Measurements from ENCODE around the gene ROPN1L.
"Not testable (repeated sequence)": the region's sequence is repeated elsewhere in the genome, so short reads cannot be mapped to it uniquely, and the experiment has no call there.

Gene ROPN1L

GRCh38 chr5:10486511-10487344 is 45.0 kb downstream of the ROPN1L start:
- no peak overlapping the region for H3K4me3 ChIP-seq (ENCODE audit: low read length in 2 of 2)
- no peak overlapping the region for H3K9ac ChIP-seq (ENCODE audit: low read depth in 1 of 2, low read length in 2 of 2)
- H3K27me3 ChIP-seq (ENCODE audit: control insufficient read depth in 2 of 2, insufficient read depth in 2 of 2, low read length in 2 of 2) = no peaks in the 10 kb centered on the region
- no peaks in the 10 kb centered on the region for H3K36me3 ChIP-seq (ENCODE audit: control insufficient read depth in 2 of 2, insufficient read depth in 2 of 2, low read length in 2 of 2)
- H3K9me3 ChIP-seq (ENCODE audit: control insufficient read depth in 2 of 2, low read length in 2 of 2) = no peaks in the 10 kb centered on the region
- no peak overlapping the region for H3K27ac ChIP-seq (ENCODE audit: low read depth in 2 of 2, low read length in 2 of 2)
- peaks cover under 1 to 7% of the 10 kb centered on the region in 2 donors for H3K4me1 ChIP-seq (ENCODE audit: control insufficient read depth in 2 of 2, insufficient read depth in 2 of 2, low read length in 2 of 2)

GRCh38 chr5:10488144-10488543 is 46.5 kb downstream of the ROPN1L start:
- Histone ChIP-seq H3K36me3 (ENCODE audit: control insufficient read depth in 2 of 2, insufficient read depth in 2 of 2, low read length in 2 of 2) (no peaks in the 10 kb centered on the region), H3K27me3 (ENCODE audit: control insufficient read depth in 2 of 2, insufficient read depth in 2 of 2, low read length in 2 of 2) (no peaks in the 10 kb centered on the region), H3K4me3 (ENCODE audit: low read length in 2 of 2) (no peak overlapping the region), H3K4me1 (ENCODE audit: control insufficient read depth in 2 of 2, insufficient read depth in 2 of 2, low read length in 2 of 2) (peaks cover 0 to 6% of the 10 kb centered on the region in 2 donors), H3K27ac (ENCODE audit: low read depth in 2 of 2, low read length in 2 of 2) (no peak overlapping the region), H3K9me3 (ENCODE audit: control insufficient read depth in 2 of 2, low read length in 2 of 2) (no peaks in the 10 kb centered on the region), H3K9ac (ENCODE audit: low read depth in 1 of 2, low read length in 2 of 2) (no peak overlapping the region)

GRCh38 chr5:10489810-10490426 is 48.2 kb downstream of the ROPN1L start:
- no peak overlapping the region for H3K27ac ChIP-seq (ENCODE audit: low read depth in 2 of 2, low read length in 2 of 2)

GRCh38 chr5:10490927-10491672 is 49.4 kb downstream of the ROPN1L start:
- peaks cover 0 to 4% of the 10 kb centered on the region in 2 donors for H3K9me3 ChIP-seq (ENCODE audit: control insufficient read depth in 2 of 2, low read length in 2 of 2)
- no peak overlapping the region for H3K4me3 ChIP-seq (ENCODE audit: low read length in 2 of 2)
- H3K9ac ChIP-seq (ENCODE audit: low read depth in 1 of 2, low read length in 2 of 2) = no peak overlapping the region
- H3K27me3 ChIP-seq (ENCODE audit: control insufficient read depth in 2 of 2, insufficient read depth in 2 of 2, low read length in 2 of 2) = no peaks in the 10 kb centered on the region
- no peaks in the 10 kb centered on the region for H3K36me3 ChIP-seq (ENCODE audit: control insufficient read depth in 2 of 2, insufficient read depth in 2 of 2, low read length in 2 of 2)
- H3K4me1 ChIP-seq (ENCODE audit: control insufficient read depth in 2 of 2, insufficient read depth in 2 of 2, low read length in 2 of 2) = no peaks in the 10 kb centered on the region
- H3K27ac ChIP-seq (ENCODE audit: low read depth in 2 of 2, low read length in 2 of 2) = no peak overlapping the region

More at GRCh38 chr5:10489810-10490426, 48.2 kb downstream of the ROPN1L start:
- Histone ChIP-seq H3K36me3 (ENCODE audit: control insufficient read depth in 2 of 2, insufficient read depth in 2 of 2, low read length in 2 of 2) (no peaks in the 10 kb centered on the region), H3K9me3 (ENCODE audit: control insufficient read depth in 2 of 2, low read length in 2 of 2) (peaks cover 0 to 3% of the 10 kb centered on the region in 2 donors), H3K9ac (ENCODE audit: low read depth in 1 of 2, low read length in 2 of 2) (peak overlapping the region in 1 of 2 donors; percentile 2), H3K4me3 (ENCODE audit: low read length in 2 of 2) (no peak overlapping the region), H3K27me3 (ENCODE audit: control insufficient read depth in 2 of 2, insufficient read depth in 2 of 2, low read length in 2 of 2) (no peaks in the 10 kb centered on the region), H3K4me1 (ENCODE audit: control insufficient read depth in 2 of 2, insufficient read depth in 2 of 2, low read length in 2 of 2) (peaks cover 0 to 6% of the 10 kb centered on the region in 2 donors)

- Histone ChIP-seq H3K27me3 (ENCODE audit: control insufficient read depth in 2 of 2, insufficient read depth in 2 of 2, low read length in 2 of 2) (no peaks in the 10 kb centered on the region), H3K36me3 (ENCODE audit: control insufficient read depth in 2 of 2, insufficient read depth in 2 of 2, low read length in 2 of 2) (no peaks in the 10 kb centered on the region), H3K9ac (ENCODE audit: low read depth in 1 of 2, low read length in 2 of 2) (no peak overlapping the region), H3K4me1 (ENCODE audit: control insufficient read depth in 2 of 2, insufficient read depth in 2 of 2, low read length in 2 of 2) (no peaks in the 10 kb centered on the region), H3K9me3 (ENCODE audit: control insufficient read depth in 2 of 2, low read length in 2 of 2) (peaks cover 0 to 4% of the 10 kb centered on the region in 2 donors), H3K27ac (ENCODE audit: low read depth in 2 of 2, low read length in 2 of 2) (no peak overlapping the region), H3K4me3 (ENCODE audit: low read length in 2 of 2) (no peak overlapping the region)
Measured at GRCh38 chr5:10491673-10492026, 50.0 kb downstream of the ROPN1L start.

- Histone ChIP-seq H3K9ac (ENCODE audit: low read depth in 1 of 2, low read length in 2 of 2) (no peak overlapping the region), H3K9me3 (ENCODE audit: control insufficient read depth in 2 of 2, low read length in 2 of 2) (peaks cover 0 to 4% of the 10 kb centered on the region in 2 donors), H3K36me3 (ENCODE audit: control insufficient read depth in 2 of 2, insufficient read depth in 2 of 2, low read length in 2 of 2) (no peaks in the 10 kb centered on the region), H3K27me3 (ENCODE audit: control insufficient read depth in 2 of 2, insufficient read depth in 2 of 2, low read length in 2 of 2) (no peaks in the 10 kb centered on the region), H3K27ac (ENCODE audit: low read depth in 2 of 2, low read length in 2 of 2) (no peak overlapping the region), H3K4me1 (ENCODE audit: control insufficient read depth in 2 of 2, insufficient read depth in 2 of 2, low read length in 2 of 2) (no peaks in the 10 kb centered on the region), H3K4me3 (ENCODE audit: low read length in 2 of 2) (no peak overlapping the region)
Measured at GRCh38 chr5:10493884-10494283, 52.2 kb downstream of the ROPN1L start.

- H3K4me3 ChIP-seq (ENCODE audit: low read length in 2 of 2); H3K4me1 ChIP-seq (ENCODE audit: control insufficient read depth in 2 of 2, insufficient read depth in 2 of 2, low read length in 2 of 2); H3K27me3 ChIP-seq (ENCODE audit: control insufficient read depth in 2 of 2, insufficient read depth in 2 of 2, low read length in 2 of 2); H3K9me3 ChIP-seq (ENCODE audit: control insufficient read depth in 2 of 2, low read length in 2 of 2); H3K9ac ChIP-seq (ENCODE audit: low read depth in 1 of 2, low read length in 2 of 2); H3K36me3 ChIP-seq (ENCODE audit: control insufficient read depth in 2 of 2, insufficient read depth in 2 of 2, low read length in 2 of 2); H3K27ac ChIP-seq (ENCODE audit: low read depth in 2 of 2, low read length in 2 of 2): not testable (repeated sequence)
Measured at GRCh38 chr5:10494497-10494896, 52.8 kb downstream of the ROPN1L start.

GRCh38 chr5:10497554-10497953 is 55.9 kb downstream of the ROPN1L start:
- no peaks in the 10 kb centered on the region for H3K27me3 ChIP-seq (ENCODE audit: control insufficient read depth in 2 of 2, insufficient read depth in 2 of 2, low read length in 2 of 2)
- H3K4me3 ChIP-seq (ENCODE audit: low read length in 2 of 2) = no peak overlapping the region
- no peak overlapping the region for H3K27ac ChIP-seq (ENCODE audit: low read depth in 2 of 2, low read length in 2 of 2)
- H3K4me1 ChIP-seq (ENCODE audit: control insufficient read depth in 2 of 2, insufficient read depth in 2 of 2, low read length in 2 of 2) = no peaks in the 10 kb centered on the region
- no peak overlapping the region for H3K9ac ChIP-seq (ENCODE audit: low read depth in 1 of 2, low read length in 2 of 2)
- no peaks in the 10 kb centered on the region for H3K36me3 ChIP-seq (ENCODE audit: control insufficient read depth in 2 of 2, insufficient read depth in 2 of 2, low read length in 2 of 2)
- H3K9me3 ChIP-seq (ENCODE audit: control insufficient read depth in 2 of 2, low read length in 2 of 2) = peaks cover 0 to 4% of the 10 kb centered on the region in 2 donors

- H3K4me1 ChIP-seq (ENCODE audit: control insufficient read depth in 2 of 2, insufficient read depth in 2 of 2, low read length in 2 of 2) = no peaks in the 10 kb centered on the region
- H3K9ac ChIP-seq (ENCODE audit: low read depth in 1 of 2, low read length in 2 of 2) = no peak overlapping the region
- no peak overlapping the region for H3K27ac ChIP-seq (ENCODE audit: low read depth in 2 of 2, low read length in 2 of 2)
- H3K36me3 ChIP-seq (ENCODE audit: control insufficient read depth in 2 of 2, insufficient read depth in 2 of 2, low read length in 2 of 2) = no peaks in the 10 kb centered on the region
- peaks cover 0 to 4% of the 10 kb centered on the region in 2 donors for H3K9me3 ChIP-seq (ENCODE audit: control insufficient read depth in 2 of 2, low read length in 2 of 2)
- H3K27me3 ChIP-seq (ENCODE audit: control insufficient read depth in 2 of 2, insufficient read depth in 2 of 2, low read length in 2 of 2) = no peaks in the 10 kb centered on the region
- H3K4me3 ChIP-seq (ENCODE audit: low read length in 2 of 2) = no peak overlapping the region
Measured at GRCh38 chr5:10498350-10498749, 56.7 kb downstream of the ROPN1L start.

- H3K27ac ChIP-seq (ENCODE audit: low read depth in 2 of 2, low read length in 2 of 2) = no peak overlapping the region
- H3K4me1 ChIP-seq (ENCODE audit: control insufficient read depth in 2 of 2, insufficient read depth in 2 of 2, low read length in 2 of 2) = no peaks in the 10 kb centered on the region
- H3K9me3 ChIP-seq (ENCODE audit: control insufficient read depth in 2 of 2, low read length in 2 of 2) = peaks cover 0 to 4% of the 10 kb centered on the region in 2 donors
- H3K9ac ChIP-seq (ENCODE audit: low read depth in 1 of 2, low read length in 2 of 2) = no peak overlapping the region
- no peaks in the 10 kb centered on the region for H3K36me3 ChIP-seq (ENCODE audit: control insufficient read depth in 2 of 2, insufficient read depth in 2 of 2, low read length in 2 of 2)
- no peak overlapping the region for H3K4me3 ChIP-seq (ENCODE audit: low read length in 2 of 2)
- no peaks in the 10 kb centered on the region for H3K27me3 ChIP-seq (ENCODE audit: control insufficient read depth in 2 of 2, insufficient read depth in 2 of 2, low read length in 2 of 2)
Measured at GRCh38 chr5:10499066-10499465, 57.4 kb downstream of the ROPN1L start.

All from mucosa of rectum (tissue), 2 donors.